Liver (tissue), 9 donors: ENCODE results near the gene FAM216B. TPM values are rescaled to one million over a fixed set of nuclear protein-coding genes. Genes with fewer than 3 reads are reported as not detected.

Experiments used
- DNase-seq: peaks from one replicate; pipeline ENCODE4 v3.0.0-alpha.2; 2017; ENCODE audit warnings: low spot score
- H3K27ac ChIP-seq, 2 donors: one replicate each; pipeline ENCODE4 v1.7.0; 2013; ENCODE audit warnings: inconsistent platforms in 2 of 2, low read length in 2 of 2, control low read depth in 1 of 2, low read depth in 1 of 2, mild to moderate bottlenecking in 1 of 2
- H3K27me3 ChIP-seq, 4 donors: one replicate each; pipeline versions ENCODE4 v1.6.1 to v1.7.0; 2013; ENCODE audit warnings: low read length in 3 of 4, inconsistent platforms in 1 of 4, mild to moderate bottlenecking in 1 of 4, moderate library complexity in 1 of 4; ENCODE audit not compliant: control insufficient read depth in 4 of 4, insufficient read depth in 4 of 4
- H3K36me3 ChIP-seq, 4 donors: one replicate each; pipeline versions ENCODE4 v1.6.1 to v1.7.0; 2013; ENCODE audit warnings: low read length in 3 of 4, mild to moderate bottlenecking in 3 of 4, low read depth in 1 of 4, moderate library complexity in 1 of 4; ENCODE audit not compliant: control insufficient read depth in 4 of 4, insufficient read depth in 3 of 4
- H3K4me1 ChIP-seq, 4 donors: one replicate each; pipeline versions ENCODE4 v1.6.1 to v1.7.0; 2013; ENCODE audit warnings: low read length in 3 of 4, mild to moderate bottlenecking in 3 of 4, moderate library complexity in 1 of 4; ENCODE audit not compliant: control insufficient read depth in 4 of 4, insufficient read depth in 4 of 4
- H3K4me3 ChIP-seq, 3 donors: one replicate each; pipeline versions ENCODE4 v1.6.1 to v1.7.0; 2013; ENCODE audit warnings: low read length in 3 of 3, control low read depth in 1 of 3, low read depth in 1 of 3, mild to moderate bottlenecking in 1 of 3
- H3K9ac ChIP-seq, 2 donors: one replicate each; pipeline ENCODE4 v1.7.0; 2013; ENCODE audit warnings: low read length in 2 of 2, mild to moderate bottlenecking in 2 of 2, moderate library complexity in 2 of 2, control low read depth in 1 of 2, low read depth in 1 of 2
- H3K9me3 ChIP-seq, 4 donors: one replicate each; pipeline versions ENCODE4 v1.6.1 to v1.7.0; 2013; ENCODE audit warnings: low read length in 3 of 4; ENCODE audit not compliant: control insufficient read depth in 4 of 4
- ATF3 ChIP-seq: IDR thresholded peaks from 2 replicates; pipeline ENCODE4 v1.6.1; 2016; ENCODE audit warnings: antibody characterized with exemption
- CTCF ChIP-seq: fragments of 150-350 bp; IDR thresholded peaks from 2 replicates; pipeline ENCODE4 v1.5.1; 2017; ENCODE audit warnings: improper control_type of control experiment, low read depth, low read length; ENCODE audit not compliant: missing input control
- EGR1 ChIP-seq, 2 donors: IDR thresholded peaks; 2 replicates each; pipeline ENCODE4 v1.6.1; 2016 to 2018; ENCODE audit warnings: antibody characterized with exemption in 2 of 2, low read depth in 2 of 2
- FOXA1 ChIP-seq: IDR thresholded peaks from 2 replicates; pipeline ENCODE4 v1.6.1; 2016; ENCODE audit warnings: antibody characterized with exemption
- FOXA2 ChIP-seq: IDR thresholded peaks from 2 replicates; pipeline ENCODE4 v1.6.1; 2016; ENCODE audit warnings: antibody characterized with exemption
- GABPA ChIP-seq, 2 donors: IDR thresholded peaks in 1 of 2; conservative IDR thresholded peaks in 1 of 2; 2 replicates each; pipeline ENCODE4 v1.6.1; 2016; ENCODE audit warnings: antibody characterized with exemption in 2 of 2, mild to moderate bottlenecking in 1 of 2, moderate library complexity in 1 of 2
- HNF4A ChIP-seq, 2 donors: conservative IDR thresholded peaks; 2 replicates each; pipeline ENCODE4 v1.6.1; 2016; ENCODE audit warnings: antibody characterized with exemption in 2 of 2, mild to moderate bottlenecking in 2 of 2
- HNF4G ChIP-seq: IDR thresholded peaks from 2 replicates; pipeline ENCODE4 v1.6.1; 2016; ENCODE audit warnings: antibody characterized with exemption
- MAX ChIP-seq: IDR thresholded peaks from 2 replicates; pipeline ENCODE4 v1.6.1; 2016; ENCODE audit warnings: antibody characterized with exemption
- RAD21 ChIP-seq, 2 donors: IDR thresholded peaks; 2 replicates each; pipeline ENCODE4 v1.6.1; 2016; ENCODE audit warnings: antibody characterized with exemption in 2 of 2, mild to moderate bottlenecking in 2 of 2
- REST ChIP-seq: IDR thresholded peaks from 2 replicates; pipeline ENCODE4 v1.6.1; 2016; ENCODE audit warnings: antibody characterized with exemption, mild to moderate bottlenecking
- RXRA ChIP-seq, 2 donors: IDR thresholded peaks; 2 replicates each; pipeline ENCODE4 v1.6.1; 2017 to 2018; ENCODE audit warnings: antibody characterized with exemption in 2 of 2, mild to moderate bottlenecking in 1 of 2
- SP1 ChIP-seq: IDR thresholded peaks from 2 replicates; pipeline ENCODE4 v1.6.1; 2018; ENCODE audit warnings: antibody characterized with exemption, mild to moderate bottlenecking
- WGBS: extraction: QIAGEN DNeasy Blood & Tissue Kit; methylation state at CpG from one replicate; pipeline ENCODE4 v1.1.7; 2013; 5-methylcytosine and 5-hydroxymethylcytosine counted together
- polyA plus RNA-seq, 2 donors: library from polyadenylated mRNA; stranded (reverse) in 1 of 2; unstranded in 1 of 2; fragments of 200-250 nt in 1 of 2; fragments of >200 nt in 1 of 2; fragmentation: Nextera tagmentation in 1 of 2; extraction: Ambion mirVana in 1 of 2; gene quantifications; one replicate each; pipeline versions ENCODE4 v1.2.1 to v1.2.3, GENCODE V29; 2013 to 2015
- total RNA-seq, 2 donors: library from RNA; depleted of rRNA; stranded (reverse); fragments of >200 nt; gene quantifications; one replicate each; pipeline ENCODE4 v1.2.3, GENCODE V29; 2014
- TF ChIP-seq, protein P1 (sequence below): IDR thresholded peaks from 2 replicates; pipeline ENCODE4 v1.6.1; 2016; ENCODE audit warnings: antibody characterized with exemption
- donor health status: healthy.
- donor health status: healthy.
- donor health status: healthy.
- donor health status: healthy.
- donor health status: healthy.

The FAM216B gene
- total and polyA plus RNA-seq, 4 donors = not detected

GRCh38 chr13:42820451-42820850 is 39.1 kb downstream of the FAM216B start:
- no peaks in the 10 kb centered on the region for H3K9me3 ChIP-seq
- WGBS = 76% methylated on average over 4 of the region's 4 CpGs
- no peak overlapping the region for H3K27ac ChIP-seq
- DNase-seq = no peak
- TF ChIP-seq EGR1 (IDR thresholded peaks at IDR 0.05; ENCODE audit: low read depth in 2 of 2) = no peak
- no peak for TF ChIP-seq HNF4G
- TF ChIP-seq SP1 = no peak
- no peak for TF ChIP-seq FOXA2
- no peak for TF ChIP-seq RAD21 (IDR thresholded peaks at IDR 0.05)
- no peak for TF ChIP-seq FOXA1
- no peak for TF ChIP-seq ATF3
- TF ChIP-seq REST = no peak
- TF ChIP-seq HNF4A (conservative IDR thresholded peaks at IDR 0.05) = no peak
- TF ChIP-seq, protein P1, sequence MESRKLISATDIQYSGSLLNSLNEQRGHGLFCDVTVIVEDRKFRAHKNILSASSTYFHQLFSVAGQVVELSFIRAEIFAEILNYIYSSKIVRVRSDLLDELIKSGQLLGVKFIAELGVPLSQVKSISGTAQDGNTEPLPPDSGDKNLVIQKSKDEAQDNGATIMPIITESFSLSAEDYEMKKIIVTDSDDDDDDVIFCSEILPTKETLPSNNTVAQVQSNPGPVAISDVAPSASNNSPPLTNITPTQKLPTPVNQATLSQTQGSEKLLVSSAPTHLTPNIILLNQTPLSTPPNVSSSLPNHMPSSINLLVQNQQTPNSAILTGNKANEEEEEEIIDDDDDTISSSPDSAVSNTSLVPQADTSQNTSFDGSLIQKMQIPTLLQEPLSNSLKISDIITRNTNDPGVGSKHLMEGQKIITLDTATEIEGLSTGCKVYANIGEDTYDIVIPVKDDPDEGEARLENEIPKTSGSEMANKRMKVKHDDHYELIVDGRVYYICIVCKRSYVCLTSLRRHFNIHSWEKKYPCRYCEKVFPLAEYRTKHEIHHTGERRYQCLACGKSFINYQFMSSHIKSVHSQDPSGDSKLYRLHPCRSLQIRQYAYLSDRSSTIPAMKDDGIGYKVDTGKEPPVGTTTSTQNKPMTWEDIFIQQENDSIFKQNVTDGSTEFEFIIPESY = no peak
- H3K4me1 ChIP-seq = no peaks in the 10 kb centered on the region
- no peak overlapping the region for H3K9ac ChIP-seq
- no peak overlapping the region for H3K4me3 ChIP-seq
- H3K27me3 ChIP-seq = peaks cover 0 to 8% (median 0%) of the 10 kb centered on the region in 4 donors
- no peaks in the 10 kb centered on the region for H3K36me3 ChIP-seq

GRCh38 chr13:42821437-42821836 is 40.1 kb downstream of the FAM216B start:
- Histone ChIP-seq H3K9ac (no peak overlapping the region), H3K36me3 (no peaks in the 10 kb centered on the region), H3K4me1 (no peaks in the 10 kb centered on the region), H3K27ac (no peak overlapping the region), H3K4me3 (no peak overlapping the region), H3K27me3 (peaks cover 0 to 8% (median 0%) of the 10 kb centered on the region in 4 donors), H3K9me3 (no peaks in the 10 kb centered on the region)
- WGBS = 83% methylated on average over 1 of the region's 1 CpG
- no peak for DNase-seq
- TF ChIP-seq HNF4A (conservative IDR thresholded peaks at IDR 0.05) (no peak), FOXA2 (no peak), GABPA (IDR thresholded peaks at IDR 0.05 in 1 of 2, conservative IDR thresholded peaks at IDR 0.05 in 1 of 2) (no peak), ATF3 (no peak), REST (no peak), SP1 (no peak), RAD21 (IDR thresholded peaks at IDR 0.05) (no peak), RXRA (IDR thresholded peaks at IDR 0.05) (no peak), CTCF (no peak), MAX (no peak)
